HEK293T (cell line): ENCODE measurements around the gene CGREF1.

Experiments
- CTCF ChIA-PET: fragments of 350-600 bp; formaldehyde crosslinking; extraction: SDS; loops from one replicate; lab custom pipeline; 2021; ENCODE audit warnings: antibody characterized with exemption, inconsistent platforms; lab: Yijun Ruan, JAX
- POLR2A ChIA-PET: fragments of 350-600 bp; formaldehyde crosslinking; extraction: SDS; loops from one replicate; lab custom pipeline; 2020; ENCODE audit warnings: antibody characterized with exemption, inconsistent platforms; lab: Yijun Ruan, JAX
- DNase-seq: peaks from one replicate; pipeline ENCODE4 v3.0.0; 2012; ENCODE audit warnings: mixed read lengths; ENCODE audit errors: extremely low spot score
- ARNT ChIP-seq: fragments of 450-650 bp; IDR thresholded peaks from 2 replicates; pipeline ENCODE4 v1.6.1; 2017; ENCODE audit warnings: mild to moderate bottlenecking
- BHLHE40 ChIP-seq: fragments of 450-650 bp; IDR thresholded peaks from 2 replicates; pipeline ENCODE4 v1.6.1; 2016; ENCODE audit warnings: mild to moderate bottlenecking, moderate library complexity, borderline replicate concordance
- CTBP1 ChIP-seq: fragments of 450-650 bp; IDR thresholded peaks from 2 replicates; pipeline ENCODE4 v1.6.1; 2016; ENCODE audit warnings: borderline replicate concordance
- ELF4 ChIP-seq: fragments of 450-650 bp; IDR thresholded peaks from 2 replicates; pipeline ENCODE4 v1.6.1; 2017; ENCODE audit warnings: antibody characterized with exemption
- FOXA1 ChIP-seq: fragments of 450-650 bp; IDR thresholded peaks from 2 replicates; pipeline ENCODE4 v1.6.1; 2016; ENCODE audit warnings: mild to moderate bottlenecking
- FOXK2 ChIP-seq: fragments of 450-650 bp; IDR thresholded peaks from 2 replicates; pipeline ENCODE4 v1.6.1; 2016; ENCODE audit warnings: mild to moderate bottlenecking
- FOXM1 ChIP-seq: fragments of 450-650 bp; IDR thresholded peaks from 2 replicates; pipeline ENCODE4 v1.6.1; 2017; ENCODE audit warnings: mild to moderate bottlenecking, borderline replicate concordance
- HDGF ChIP-seq: fragments of 450-650 bp; IDR thresholded peaks from 2 replicates; pipeline ENCODE4 v1.6.1; 2017; ENCODE audit warnings: antibody characterized with exemption, borderline replicate concordance
- L3MBTL2 ChIP-seq: fragments of 450-650 bp; conservative IDR thresholded peaks from 2 replicates; pipeline ENCODE4 v1.6.1; 2016; ENCODE audit warnings: mild to moderate bottlenecking
- LEF1 ChIP-seq: fragments of 450-650 bp; IDR thresholded peaks from 2 replicates; pipeline ENCODE4 v1.6.1; 2017; ENCODE audit warnings: mild to moderate bottlenecking, borderline replicate concordance
- NFRKB ChIP-seq: fragments of 450-650 bp; IDR thresholded peaks from 2 replicates; pipeline ENCODE4 v1.6.1; 2016; ENCODE audit warnings: mild to moderate bottlenecking, moderate library complexity
- PKNOX1 ChIP-seq: fragments of 450-650 bp; IDR thresholded peaks from 2 replicates; pipeline ENCODE4 v1.6.1; 2016
- SP1 ChIP-seq: fragments of 450-650 bp; IDR thresholded peaks from 2 replicates; pipeline ENCODE4 v1.6.1; 2017
- SUZ12 ChIP-seq: fragments of 450-650 bp; IDR thresholded peaks from 2 replicates; pipeline ENCODE4 v1.6.1; 2016; ENCODE audit warnings: mild to moderate bottlenecking
- TARDBP ChIP-seq: fragments of 450-650 bp; IDR thresholded peaks from 2 replicates; pipeline ENCODE4 v1.6.1; 2016
- ZNF384 ChIP-seq: fragments of 450-650 bp; IDR thresholded peaks from 2 replicates; pipeline ENCODE4 v1.6.1; 2016

CGREF1 gene

GRCh38 chr2:27071990-27072830 is 46.7 kb downstream of the CGREF1 start:
- ChIA-PET POLR2A (interaction anchor here (0.6 to 5.2 kb wide), 14 partner anchors 9 to 226 kb away, joined by 3 to 91 read pairs (median 6); partner anchors contain the start of genes AGBL5, KHK, SLC30A3 and TRIM54), CTCF (interaction anchor here (1.5 kb wide), 1 partner anchor 9 kb away, joined by 4 read pairs; no protein-coding TSS in a partner anchor)
- TF ChIP-seq FOXA1 (no peak), SUZ12 (no peak), ZNF384 (no peak), PKNOX1 (no peak), HDGF (no peak), CTBP1 (no peak), L3MBTL2 (no peak), FOXM1 (no peak), FOXK2 (no peak), ARNT (no peak), SP1 (no peak), TARDBP (no peak), LEF1 (no peak), ELF4 (no peak), NFRKB (no peak), BHLHE40 (no peak)
- DNase-seq, result peak; percentile 10

- ChIA-PET POLR2A (interaction anchor here (0.6 to 5.2 kb wide), 15 partner anchors 9 to 225 kb away, joined by 3 to 91 read pairs (median 5); partner anchors contain the start of genes AGBL5, KHK, SLC30A3 and TRIM54), CTCF (interaction anchor here (1.1 kb wide), 1 partner anchor 827 kb away, joined by 3 read pairs; the partner anchor contains the start of genes HADHA and HADHB)
- DNase-seq, result peak; percentile 96
- TF ChIP-seq FOXA1 (no peak), SUZ12 (no peak), FOXK2 (no peak), LEF1 (no peak), ZNF384 (no peak), CTBP1 (no peak), BHLHE40 (no peak), SP1 (no peak), ARNT (no peak), HDGF (no peak), ELF4 (no peak), NFRKB (no peak), FOXM1 (no peak), TARDBP (no peak), L3MBTL2 (no peak), PKNOX1 (no peak)
Measured at GRCh38 chr2:27071277-27071989, 47.5 kb downstream of the CGREF1 start, which contains the start of gene OST4. Gene OST4, minus strand, starts transcription at chr2:27071654.

GRCh38 chr2:27070653-27071276 is 48.2 kb downstream of the CGREF1 start:
- ChIA-PET POLR2A (interaction anchor here (0.8 to 5.2 kb wide), 14 partner anchors 8 to 224 kb away, joined by 3 to 91 read pairs (median 6); partner anchors contain the start of genes AGBL5, KHK, SLC30A3 and TRIM54), CTCF (interaction anchor here (1.1 kb wide), 1 partner anchor 826 kb away, joined by 3 read pairs; the partner anchor contains the start of genes HADHA and HADHB)
- TF ChIP-seq ELF4 (no peak), HDGF (no peak), FOXA1 (no peak), CTBP1 (no peak), PKNOX1 (no peak), NFRKB (no peak), L3MBTL2 (no peak), ARNT (no peak), TARDBP (no peak)
- no peak for DNase-seq

- POLR2A ChIA-PET, result interaction anchor here (2.9 to 7.3 kb wide), 4 partner anchors 11 to 18 kb away, joined by 17 to 91 read pairs (median 62); partner anchors contain the start of gene AGBL5
- TF ChIP-seq L3MBTL2 (no peak), PKNOX1 (no peak), BHLHE40 (no peak)
- DNase-seq, result no peak
- CTCF ChIA-PET, result no interaction called here
Measured at GRCh38 chr2:27069961-27070618, 48.8 kb downstream of the CGREF1 start.
